GM19397 (cell line): Measurements from ENCODE around the gene MTHFD2L.

ENCODE experiments used
- ATAC-seq: cut with Tn5 transposase; IDR thresholded peaks from one replicate; pipeline ENCODE4 v1.9.1; 2021; ENCODE audit warnings: mild to moderate bottlenecking, moderate library complexity; ENCODE audit not compliant: unreplicated experiment

The MTHFD2L gene

DNA sequence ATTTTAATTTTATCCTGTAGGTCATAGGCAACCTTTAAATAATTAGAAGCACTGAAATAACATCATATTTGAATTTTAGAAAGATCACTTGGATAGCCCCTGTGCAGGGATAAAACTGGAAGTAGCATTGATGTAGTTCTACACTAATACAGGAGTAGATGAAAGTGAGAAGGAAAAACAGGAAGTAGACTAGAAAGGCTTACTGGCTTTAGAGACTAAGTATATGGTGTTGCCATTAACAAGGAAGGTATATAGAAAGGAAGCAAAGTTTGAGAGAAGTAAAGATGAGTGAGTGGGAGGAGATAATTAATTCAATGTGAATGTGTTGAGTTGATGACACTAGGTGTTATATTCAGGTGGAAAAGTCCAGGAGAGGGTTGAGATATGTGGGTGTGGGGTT is 77.2 kb downstream of the MTHFD2L start:
- peak; percentile 61 for ATAC-seq

DNA sequence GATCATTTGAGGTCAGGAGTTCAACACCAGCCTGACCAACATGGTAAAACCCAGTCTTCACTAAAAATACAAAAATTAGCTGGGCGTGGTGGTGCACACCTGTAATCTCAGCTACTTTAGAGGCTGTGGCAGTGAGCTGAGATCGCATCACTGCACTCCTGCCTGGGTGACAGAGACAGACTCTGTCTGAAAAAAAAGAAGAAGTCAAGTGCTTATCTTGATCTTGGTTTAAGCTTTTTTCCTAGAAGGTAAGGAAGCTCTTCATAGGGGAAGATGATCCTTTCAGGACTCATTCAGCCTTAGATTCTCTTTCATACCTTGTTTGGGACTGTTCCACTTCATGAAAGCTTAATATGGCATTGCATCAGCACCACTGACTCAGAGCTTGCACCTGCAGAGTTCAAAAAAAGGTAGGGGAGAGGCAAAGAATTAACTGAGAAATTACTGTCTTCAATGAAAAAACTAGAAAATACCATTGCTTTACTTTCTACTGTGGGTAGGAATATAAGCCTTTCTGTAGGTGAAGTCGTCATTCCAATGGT is 79.6 kb downstream of the MTHFD2L start:
- ATAC-seq = no peak

DNA sequence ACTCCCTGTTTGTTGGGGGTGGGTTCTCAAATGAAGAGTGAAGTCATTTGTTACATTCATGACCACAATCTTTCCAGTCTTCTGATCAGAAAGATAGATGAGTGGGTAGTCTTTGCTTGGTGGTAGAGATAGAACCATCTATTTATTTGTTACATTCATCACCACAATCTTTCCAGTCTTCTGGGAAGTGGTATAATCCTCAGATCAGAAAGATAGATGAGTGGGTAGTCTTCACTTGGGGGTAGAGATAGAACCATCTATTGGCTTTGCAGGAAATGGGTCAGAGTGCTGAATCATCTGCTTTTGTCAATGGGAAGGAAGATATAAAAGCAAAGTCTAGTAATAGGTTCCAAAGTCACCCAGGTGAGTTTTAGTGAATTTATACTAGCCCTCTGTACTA is 86.1 kb downstream of the MTHFD2L start:
- no peak for ATAC-seq

DNA sequence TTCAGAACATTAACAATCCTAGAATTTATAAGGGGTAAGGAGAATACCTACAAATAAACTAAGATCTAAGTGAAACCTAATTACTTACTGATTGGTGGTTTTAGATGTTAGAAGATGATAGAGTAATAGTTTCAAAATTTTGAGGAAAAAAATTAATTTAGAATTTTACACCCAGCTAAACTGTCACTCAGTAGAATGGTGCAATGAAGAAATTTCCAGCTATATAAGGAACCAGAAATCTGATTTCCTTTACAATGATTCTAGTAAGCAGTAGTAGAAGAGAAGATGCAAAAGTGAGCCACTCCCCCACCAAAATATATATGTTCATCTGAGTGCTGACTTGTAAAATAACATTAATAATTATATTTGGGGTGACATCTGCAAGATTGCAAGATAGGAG is 95.0 kb downstream of the MTHFD2L start:
- no peak for ATAC-seq

DNA sequence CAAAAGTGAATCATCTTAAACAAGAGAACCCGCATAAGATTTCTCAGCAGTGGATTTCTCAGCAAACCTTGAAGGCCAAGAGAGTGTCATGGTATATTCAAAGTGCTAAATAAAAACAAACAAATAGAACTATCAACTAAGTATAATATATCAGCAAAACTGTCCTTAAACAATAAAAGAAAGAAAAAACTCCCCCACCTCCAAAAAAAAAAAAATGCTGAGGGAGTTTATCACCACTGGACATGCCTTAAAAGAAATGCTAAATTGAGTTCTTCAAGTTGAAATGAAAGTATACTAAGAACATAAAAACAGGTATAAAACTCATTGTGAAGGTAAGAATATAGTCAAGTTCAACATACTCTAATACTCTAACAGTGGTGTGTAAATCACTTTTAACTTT is 96.5 kb downstream of the MTHFD2L start:
- no peak for ATAC-seq

DNA sequence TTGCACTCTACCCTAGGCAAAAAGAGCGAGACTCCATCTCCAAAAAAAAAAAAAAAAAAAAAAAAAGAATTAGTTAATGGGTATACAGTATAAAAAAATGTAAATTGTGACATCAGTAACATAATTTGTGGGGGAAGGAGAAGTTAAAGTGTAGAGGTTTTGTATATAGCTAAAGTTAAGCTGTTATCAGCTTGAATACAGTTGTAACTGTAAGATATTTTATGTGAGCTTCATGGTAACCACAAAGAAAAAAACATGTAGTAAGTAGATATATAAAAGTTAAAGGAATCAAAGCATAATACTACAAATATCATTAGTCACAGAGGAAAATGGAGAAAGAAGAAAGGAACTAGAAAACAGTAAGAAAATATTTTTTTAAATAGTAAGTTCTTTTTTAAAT is 97.2 kb downstream of the MTHFD2L start:
- ATAC-seq = no peak

DNA sequence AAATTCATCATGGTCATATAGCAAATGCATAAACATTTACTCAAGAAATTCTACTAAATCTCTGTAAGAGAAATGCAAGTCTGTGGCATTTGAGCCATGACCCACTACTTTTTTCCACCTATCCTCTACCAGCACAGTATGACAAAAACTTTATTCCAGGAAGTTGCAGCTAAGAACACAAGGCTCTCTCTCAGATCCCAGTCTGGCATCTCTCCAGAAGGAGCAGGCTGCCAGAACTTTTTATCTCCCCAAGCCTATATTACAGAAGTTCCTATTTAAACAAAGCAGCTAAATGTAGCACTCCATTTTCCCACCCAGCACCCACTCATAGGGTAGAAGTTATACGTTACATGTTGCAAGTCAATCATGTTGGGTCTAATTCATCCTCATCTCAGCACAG is 101.0 kb downstream of the MTHFD2L start:
- ATAC-seq = no peak

DNA sequence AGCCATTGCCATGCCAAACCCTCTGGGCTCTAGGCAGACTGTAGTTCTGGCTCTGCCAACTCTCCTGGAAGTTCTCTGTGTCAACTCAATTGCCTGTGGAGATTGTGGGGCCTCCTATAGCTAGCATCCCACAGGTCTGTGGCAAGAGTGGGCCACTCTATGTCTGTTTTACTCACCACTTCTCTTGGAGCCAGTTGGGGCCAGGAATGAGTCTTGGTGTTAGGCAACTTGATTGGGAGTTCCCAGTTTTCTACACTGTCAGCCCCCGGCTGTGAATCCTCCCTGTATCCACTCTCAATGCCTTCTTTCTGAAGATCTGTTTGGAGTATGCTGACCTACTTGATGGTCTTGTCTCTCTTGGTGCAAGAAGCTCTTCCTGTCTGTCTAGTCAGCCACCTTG is 102.1 kb downstream of the MTHFD2L start:
- ATAC-seq = no peak

DNA sequence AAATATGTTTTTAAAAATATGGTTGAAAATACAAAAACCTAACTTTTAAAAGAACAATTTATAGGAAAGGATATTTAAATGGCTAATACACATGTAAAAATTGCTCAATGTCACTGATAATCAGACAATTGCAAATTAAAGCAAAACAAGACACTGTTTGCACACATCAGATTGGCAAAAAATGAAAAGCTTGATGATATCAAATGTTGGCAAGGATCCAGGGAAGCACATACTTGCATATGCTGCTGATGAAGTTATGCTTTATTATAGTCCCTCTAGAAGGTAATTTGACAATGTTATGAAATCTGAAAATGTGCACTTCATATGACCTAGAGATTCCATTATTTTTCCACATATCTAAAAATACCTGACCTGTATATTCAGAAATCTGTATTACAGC is 104.6 kb downstream of the MTHFD2L start:
- ATAC-seq = no peak

DNA sequence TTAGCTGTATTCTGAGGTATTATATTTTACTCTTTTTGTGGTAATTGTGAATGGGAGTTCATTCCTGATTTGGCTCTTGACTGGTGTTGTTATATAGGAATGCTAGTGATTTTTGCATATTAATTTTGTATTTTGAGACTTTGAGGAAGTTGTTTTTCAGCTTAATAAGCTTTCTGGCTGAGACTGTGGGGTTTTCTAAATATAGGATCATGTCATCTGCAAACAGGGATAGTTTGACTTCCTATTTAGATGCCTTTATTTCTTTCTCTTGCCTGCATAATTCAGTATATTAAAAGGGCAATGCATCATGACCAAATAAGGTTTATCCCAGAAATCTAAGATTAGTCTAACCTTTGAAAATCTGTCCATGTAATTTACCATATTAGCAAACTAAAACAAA is 105.6 kb downstream of the MTHFD2L start:
- no peak for ATAC-seq

DNA sequence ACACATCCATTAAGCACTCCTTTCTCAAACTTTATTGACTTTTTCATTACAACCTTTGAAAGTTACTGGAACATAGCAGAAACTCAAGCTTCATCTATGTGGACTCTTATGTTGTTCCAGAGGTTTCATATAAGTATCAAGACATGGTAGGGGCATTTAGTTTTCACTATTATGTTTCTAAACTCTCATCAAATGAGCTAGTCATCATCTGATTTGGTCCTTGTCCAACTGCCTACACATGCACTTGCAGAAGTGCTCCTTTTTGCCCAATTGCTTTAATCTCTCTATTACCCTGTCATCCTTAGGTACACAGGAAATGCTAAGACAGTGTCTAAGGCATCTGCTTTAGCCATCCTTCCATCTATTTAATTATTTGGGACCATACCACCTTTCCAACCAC is 108.2 kb downstream of the MTHFD2L start:
- ATAC-seq = no peak

DNA sequence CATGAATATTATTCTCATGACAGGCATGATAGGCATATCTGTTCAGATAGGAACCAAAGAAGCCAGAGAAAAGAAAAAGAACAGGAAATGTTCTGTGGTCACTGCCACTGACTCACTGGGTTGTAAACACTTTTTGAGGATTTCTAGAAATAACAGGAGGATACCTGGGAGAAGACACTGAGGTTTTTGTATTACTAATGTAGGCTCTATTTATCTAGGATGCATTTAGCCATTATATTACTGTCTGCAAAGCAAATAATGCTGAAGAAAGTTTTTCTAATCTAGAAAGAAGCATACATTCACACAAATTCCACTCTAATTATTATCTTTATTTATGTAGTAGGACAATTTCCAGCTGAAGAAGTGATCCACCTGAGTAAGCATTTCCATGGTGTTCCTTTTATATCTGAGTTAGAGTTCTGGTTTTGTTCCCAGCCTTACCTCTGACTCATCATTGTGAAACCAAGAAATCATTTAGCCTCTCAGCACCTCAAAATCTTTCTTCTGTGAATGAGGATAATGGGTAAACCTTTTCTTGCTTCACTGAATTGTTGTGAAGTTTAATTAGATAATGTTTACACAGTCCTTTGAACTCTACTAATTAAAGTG is 110.2 kb downstream of the MTHFD2L start:
- ATAC-seq = no peak

DNA sequence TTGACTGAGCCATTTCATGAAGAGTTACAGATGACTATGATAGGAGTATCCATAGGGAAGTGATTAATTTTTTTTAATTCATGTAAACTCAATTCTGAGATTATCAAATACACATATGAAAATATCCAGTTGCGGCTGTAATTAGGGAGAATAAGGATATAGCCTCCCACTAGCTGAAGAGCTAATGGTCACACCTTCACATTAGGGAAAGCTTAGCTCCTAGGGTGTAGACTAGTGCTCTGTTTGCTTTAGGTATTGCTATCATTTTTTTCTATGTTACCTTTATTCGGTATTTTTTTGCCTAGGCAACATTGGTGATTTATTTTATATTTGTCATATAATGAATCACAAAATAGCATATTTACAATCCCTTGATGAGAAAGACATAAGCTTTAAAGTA is 110.7 kb downstream of the MTHFD2L start:
- ATAC-seq = no peak

DNA sequence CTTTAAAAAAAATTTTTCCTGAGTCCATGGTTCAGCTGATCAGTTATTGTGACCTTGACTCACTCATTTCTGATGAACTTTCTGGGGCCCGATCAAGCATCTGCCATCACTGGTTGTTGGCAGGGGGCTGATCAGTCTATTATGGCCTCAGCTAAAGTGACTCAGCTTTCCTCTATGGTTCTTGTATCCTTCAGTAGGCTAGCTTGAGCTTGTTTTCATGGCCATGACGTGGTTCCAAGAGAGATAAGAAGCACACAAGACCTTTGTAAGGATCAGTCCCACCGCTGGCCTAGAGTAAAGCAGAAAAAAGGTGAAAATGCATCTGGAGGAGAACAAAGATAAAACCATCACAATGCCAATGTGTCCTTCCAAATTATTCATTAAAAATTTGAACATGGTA is 120.6 kb downstream of the MTHFD2L start:
- no peak for ATAC-seq

DNA sequence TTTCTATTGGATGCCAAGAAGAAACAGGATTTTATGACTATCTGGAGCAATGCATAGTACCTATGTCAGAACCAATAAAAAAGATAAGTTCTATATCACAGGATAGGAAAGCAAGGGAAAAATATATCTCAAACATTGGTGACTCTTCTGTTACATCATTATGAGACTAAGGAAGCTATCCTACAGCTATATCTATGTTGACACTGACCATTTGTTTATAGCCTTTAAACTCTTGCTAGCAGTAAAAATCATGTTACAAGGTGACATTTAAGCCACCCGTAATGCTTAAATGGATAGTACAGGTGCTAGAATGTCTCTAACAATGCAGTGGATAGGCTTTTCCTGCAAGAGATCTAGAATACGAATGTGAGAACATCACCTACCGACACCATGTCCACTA is 121.8 kb downstream of the MTHFD2L start:
- ATAC-seq = no peak

DNA sequence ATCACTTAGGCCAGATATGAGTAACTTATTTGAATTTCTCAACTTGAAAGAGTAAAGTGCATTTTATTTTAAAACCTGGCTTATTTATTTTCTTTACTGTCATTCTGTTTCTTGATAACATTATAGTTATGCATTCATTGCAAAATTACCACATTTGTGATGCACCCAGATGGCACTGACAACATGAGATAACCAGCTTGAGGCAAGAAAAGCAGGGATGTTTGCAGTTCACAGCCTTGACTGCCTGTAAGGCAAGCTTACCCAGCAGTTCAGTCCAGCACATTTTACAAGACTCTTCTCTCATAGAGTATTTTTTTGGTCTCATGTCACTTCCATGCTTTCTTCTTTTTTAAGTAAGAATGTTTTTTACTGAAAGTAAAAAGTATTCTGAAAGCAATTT is 125.0 kb downstream of the MTHFD2L start:
- no peak for ATAC-seq

DNA sequence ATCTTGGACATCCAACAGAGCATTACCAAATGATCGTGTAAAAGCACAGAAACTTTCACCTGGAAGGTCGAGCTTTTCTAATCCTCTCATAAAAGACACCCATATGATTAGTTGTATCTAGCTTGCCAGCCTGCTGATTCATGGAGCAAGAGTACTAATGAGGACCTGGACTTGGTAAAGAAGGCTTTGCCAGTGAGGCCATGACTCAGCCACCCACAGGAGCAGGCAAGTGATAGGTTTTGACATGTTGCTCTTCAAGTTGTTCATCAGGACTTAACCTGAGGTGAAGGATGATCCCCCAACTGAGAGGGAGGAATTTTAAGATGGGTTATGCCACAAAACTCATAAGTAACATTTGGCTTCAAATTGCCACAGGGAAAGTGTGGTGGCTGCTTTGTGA is 125.7 kb downstream of the MTHFD2L start:
- no peak for ATAC-seq

DNA sequence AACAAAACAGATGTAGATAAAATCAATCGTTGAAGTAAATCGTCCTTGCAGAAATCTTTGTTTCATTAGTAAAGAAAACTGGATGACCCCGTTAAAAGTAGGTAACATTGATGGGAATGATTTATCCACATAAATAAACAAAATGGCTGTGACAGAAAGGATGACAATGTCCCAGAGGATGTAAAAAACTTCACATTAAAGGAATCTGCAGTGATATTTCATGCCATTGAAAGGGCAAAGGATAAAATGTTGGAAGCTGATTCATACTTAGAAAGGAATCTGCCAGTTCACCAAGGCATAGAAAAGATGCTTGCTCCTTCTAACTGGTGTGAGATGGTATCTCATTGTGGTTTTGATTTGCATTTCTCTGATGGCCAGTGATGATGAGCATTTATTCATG is 126.1 kb downstream of the MTHFD2L start:
- no peak for ATAC-seq

DNA sequence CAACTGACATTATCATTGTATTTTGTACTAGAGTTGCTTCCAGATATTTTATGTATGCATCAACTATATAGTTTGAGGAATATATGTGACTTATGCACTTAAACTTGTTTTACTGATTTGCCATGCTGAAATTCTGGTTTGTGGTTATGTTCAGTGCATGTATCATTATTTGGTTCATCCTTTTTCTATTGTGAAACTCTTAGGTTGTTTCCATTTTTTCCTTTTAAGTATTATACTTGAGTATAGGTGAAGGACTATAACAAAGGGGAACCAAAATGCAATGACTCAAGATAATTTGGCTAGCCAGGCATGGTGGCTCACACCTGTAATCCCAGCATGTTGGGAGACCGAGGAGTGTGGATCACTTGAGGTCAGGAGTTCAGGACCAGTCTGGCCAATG is 129.2 kb downstream of the MTHFD2L start:
- no peak for ATAC-seq

DNA sequence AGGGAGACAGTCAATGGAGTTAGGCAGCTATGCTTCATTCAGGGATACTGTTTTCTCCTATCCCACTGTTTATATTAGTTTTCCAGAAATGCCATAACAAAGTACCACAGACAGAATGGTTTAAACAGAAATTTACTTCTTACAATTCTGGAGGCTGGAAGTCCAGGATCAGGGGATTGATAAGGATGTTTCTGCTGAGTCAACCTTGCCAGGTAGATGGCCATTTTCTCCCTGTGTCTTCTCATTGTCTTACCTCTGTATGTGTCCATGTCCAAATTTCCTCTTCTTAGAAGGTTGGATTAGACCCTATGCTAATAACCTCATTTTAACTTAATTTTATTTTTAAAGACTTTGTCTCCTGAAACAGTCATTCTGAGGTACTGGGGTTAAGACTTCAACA is 129.9 kb downstream of the MTHFD2L start:
- ATAC-seq = no peak

DNA sequence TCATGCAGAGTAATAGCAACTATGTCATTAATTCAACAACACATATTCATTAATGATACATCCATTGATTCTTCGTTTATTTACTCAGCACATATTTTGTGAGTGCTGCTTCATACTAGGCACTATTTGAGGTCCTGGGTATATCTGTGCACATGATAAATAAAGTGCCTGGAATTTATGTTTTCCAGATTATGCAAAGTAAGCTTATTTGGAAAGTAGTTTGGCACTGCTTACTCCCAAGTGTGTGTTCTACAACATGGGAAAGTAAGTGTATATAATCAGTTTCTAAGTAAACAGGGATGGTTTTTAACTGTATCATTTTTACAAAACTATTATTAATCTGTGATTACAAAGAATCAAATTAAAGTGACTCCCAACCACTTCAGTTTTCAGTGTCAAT is 133.6 kb downstream of the MTHFD2L start:
- no peak for ATAC-seq

DNA sequence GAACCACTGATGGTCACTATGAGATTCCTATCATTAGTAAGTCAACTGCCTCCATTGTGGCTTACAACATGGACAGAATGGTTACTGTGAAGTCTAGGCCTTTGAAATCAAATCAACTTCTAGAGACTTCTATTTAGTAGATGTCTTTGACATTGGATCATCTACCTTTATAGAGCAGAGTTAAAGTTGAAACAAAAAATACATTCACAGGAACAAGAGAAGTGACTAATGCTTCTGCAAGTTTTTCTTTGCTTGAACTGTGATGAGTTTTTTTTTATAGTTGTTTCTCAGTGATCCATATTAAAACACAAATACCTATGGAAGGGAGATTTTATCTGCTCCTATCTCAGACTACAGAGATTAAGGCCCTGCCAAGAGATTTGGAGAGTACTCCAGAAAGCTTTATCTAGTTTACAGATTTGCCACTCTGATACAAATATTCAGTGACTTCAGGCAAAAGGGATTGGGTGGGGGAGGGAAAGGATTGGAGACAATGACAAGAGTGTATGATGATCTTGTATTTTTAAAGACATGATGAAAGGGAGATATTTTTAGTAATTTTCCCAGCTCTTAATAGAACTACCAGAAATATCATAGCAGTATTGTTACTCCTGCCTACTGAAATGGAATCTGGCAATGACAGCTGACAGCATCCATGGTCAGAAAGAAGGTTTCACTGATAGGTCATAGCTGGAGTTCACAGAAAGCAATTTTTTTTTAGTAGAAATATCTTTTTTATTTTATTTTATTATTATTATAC is 134.4 kb downstream of the MTHFD2L start:
- no peak for ATAC-seq

DNA sequence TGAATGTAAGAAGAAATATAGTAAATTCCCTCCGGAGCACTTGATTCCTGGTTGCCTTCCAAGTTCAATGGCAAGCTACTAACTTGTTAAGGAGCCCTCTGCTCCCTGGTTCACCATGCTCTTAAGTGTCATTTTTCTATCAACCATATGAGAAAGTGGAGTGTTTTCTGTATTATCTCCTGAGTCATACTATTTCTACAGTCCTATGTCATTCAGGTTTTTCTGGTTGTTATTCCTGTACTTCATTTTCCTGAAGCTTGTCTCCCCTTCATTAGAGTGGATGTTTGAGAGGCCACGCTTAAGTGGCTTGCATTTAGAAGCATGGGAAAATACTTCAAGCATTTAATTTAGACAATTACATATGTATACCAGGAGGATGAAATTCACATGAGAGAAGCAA is 135.6 kb downstream of the MTHFD2L start:
- no peak for ATAC-seq
